Neuronal stem cell (in vitro differentiated cells): ENCODE measurements around the gene ADAM30.

Experiments used
- DNase-seq: peaks from one replicate; pipeline ENCODE4 v3.0.0-alpha.2; 2013; ENCODE audit warnings: low spot score
- H2AFZ ChIP-seq: one replicate; pipeline ENCODE4 v1.6.1; 2013; ENCODE audit warnings: mild to moderate bottlenecking, low read length, inconsistent platforms
- H2AK5ac ChIP-seq: 2 replicates; pipeline ENCODE4 v1.6.1; 2013; ENCODE audit warnings: low read depth, mild to moderate bottlenecking, inconsistent platforms, low read length, moderate library complexity, mixed read lengths
- H2BK120ac ChIP-seq: 2 replicates; pipeline ENCODE4 v1.6.1; 2013; ENCODE audit warnings: low read depth, mild to moderate bottlenecking, inconsistent platforms, low read length, moderate library complexity, mixed read lengths
- H2BK12ac ChIP-seq: one replicate; pipeline ENCODE4 v1.6.1; 2013; ENCODE audit warnings: low read length, inconsistent platforms
- H2BK15ac ChIP-seq: 2 replicates; pipeline ENCODE4 v1.6.1; 2013; ENCODE audit warnings: mild to moderate bottlenecking, low read length, inconsistent platforms, mixed read lengths
- H2BK5ac ChIP-seq: one replicate; pipeline ENCODE4 v1.6.1; 2013; ENCODE audit warnings: inconsistent platforms, mild to moderate bottlenecking, low read length, moderate library complexity
- H3K14ac ChIP-seq: one replicate; pipeline ENCODE4 v1.6.1; 2013; ENCODE audit warnings: low read length, inconsistent platforms
- H3K18ac ChIP-seq: 2 replicates; pipeline ENCODE4 v1.6.1; 2013; ENCODE audit warnings: low read length, inconsistent platforms
- H3K23ac ChIP-seq: 2 replicates; pipeline ENCODE4 v1.6.1; 2013; ENCODE audit warnings: low read depth, mild to moderate bottlenecking, mixed read lengths, low read length, inconsistent platforms; ENCODE audit not compliant: poor library complexity
- H3K27ac ChIP-seq: replicated peaks from 3 replicates; pipeline ENCODE4 v1.5.1; 2013; ENCODE audit warnings: low read length, inconsistent platforms
- H3K27me3 ChIP-seq, 3 experiments: 2 replicates each; pipeline ENCODE4 v1.6.1; 2013; ENCODE audit warnings: low read length in 3 of 3, mild to moderate bottlenecking in 2 of 3, inconsistent platforms in 1 of 3, low read depth in 1 of 3, mixed read lengths in 1 of 3, moderate library complexity in 1 of 3; ENCODE audit not compliant: control insufficient read depth in 3 of 3, insufficient read depth in 3 of 3
- H3K36me3 ChIP-seq, 2 donors: replicated peaks in 1 of 2; 2 replicates each; pipeline ENCODE4 v1.6.1; 2013; ENCODE audit warnings: low read length in 2 of 2; ENCODE audit not compliant: control insufficient read depth in 2 of 2, insufficient read depth in 2 of 2
- H3K4ac ChIP-seq: 2 replicates; pipeline ENCODE4 v1.6.1; 2013; ENCODE audit warnings: inconsistent platforms, mild to moderate bottlenecking, low read length, moderate library complexity
- H3K4me1 ChIP-seq, 2 donors: 1 replicate in 1 of 2; 2 replicates in 1 of 2; pipeline ENCODE4 v1.6.1; 2013; ENCODE audit warnings: low read length in 2 of 2, low read depth in 1 of 2; ENCODE audit not compliant: control insufficient read depth in 2 of 2, insufficient read depth in 1 of 2
- H3K4me2 ChIP-seq: one replicate; pipeline ENCODE4 v1.6.1; 2013; ENCODE audit warnings: mild to moderate bottlenecking, low read length, inconsistent platforms; ENCODE audit not compliant: insufficient read depth, poor library complexity, severe bottlenecking
- H3K4me3 ChIP-seq, 2 donors: 2 replicates each; pipeline ENCODE4 v1.5.1; 2013; ENCODE audit warnings: low read length in 2 of 2, mild to moderate bottlenecking in 2 of 2, inconsistent platforms in 1 of 2, moderate library complexity in 1 of 2
- H3K79me1 ChIP-seq: one replicate; pipeline ENCODE4 v1.6.1; 2013; ENCODE audit warnings: low read depth, mild to moderate bottlenecking, inconsistent platforms, low read length, moderate library complexity
- H3K9ac ChIP-seq: one replicate; pipeline ENCODE4 v1.6.1; 2013; ENCODE audit warnings: mild to moderate bottlenecking, low read depth, low read length, inconsistent platforms; ENCODE audit not compliant: poor library complexity
- H3K9me3 ChIP-seq, 2 donors: replicated peaks in 1 of 2; 2 replicates each; pipeline versions ENCODE3 to v1.6.1; 2013; ENCODE audit warnings: low read length in 2 of 2, mild to moderate bottlenecking in 2 of 2, inconsistent platforms in 1 of 2, low read depth in 1 of 2, mixed read lengths in 1 of 2, moderate library complexity in 1 of 2; ENCODE audit not compliant: control insufficient read depth in 2 of 2, insufficient read depth in 1 of 2
- H4K8ac ChIP-seq: one replicate; pipeline ENCODE4 v1.6.1; 2013; ENCODE audit warnings: low read depth, mild to moderate bottlenecking, inconsistent platforms, low read length, moderate library complexity
- H4K91ac ChIP-seq: one replicate; pipeline ENCODE4 v1.6.1; 2013; ENCODE audit warnings: low read length, low read depth, mild to moderate bottlenecking, inconsistent platforms; ENCODE audit not compliant: poor library complexity
- WGBS, 2 donors: extraction: QIAGEN DNeasy Blood & Tissue Kit; methylation state at CpG; one replicate each; pipeline ENCODE4 v1.1.7; 2013; ENCODE audit warnings: missing lambda C conversion rate in 2 of 2, mixed read lengths in 1 of 2; ENCODE audit not compliant: insufficient read length in 2 of 2, insufficient replicate concordance in 1 of 2; ENCODE audit errors: extremely low coverage in 2 of 2; 5-methylcytosine and 5-hydroxymethylcytosine counted together

ADAM30 gene

GRCh38 chr1:119874186-119874585 is 22.1 kb downstream of the ADAM30 start:
- Histone ChIP-seq H3K9me3 (no peaks in the 10 kb centered on the region), H3K4me3 (no peak overlapping the region), H3K4me2 (no peak overlapping the region), H2BK15ac (no peak overlapping the region), H4K91ac (no peak overlapping the region), H3K18ac (no peak overlapping the region), H3K27me3 (peaks cover 0 to 4% (median 0%) of the 10 kb centered on the region in 3 experiments), H3K4me1 (peaks cover 0 to 5% of the 10 kb centered on the region in 2 donors), H4K8ac (no peak overlapping the region), H3K9ac (no peak overlapping the region), H2BK5ac (no peak overlapping the region), H2AFZ (no peak overlapping the region), H3K14ac (no peak overlapping the region), H3K36me3 (no peaks in the 10 kb centered on the region), H3K27ac (no peak overlapping the region), H3K79me1 (no peaks in the 10 kb centered on the region), H2BK12ac (no peak overlapping the region), H3K4ac (no peak overlapping the region), H3K23ac (no peak overlapping the region), H2AK5ac (no peak overlapping the region), H2BK120ac (no peak overlapping the region)
- WGBS, 2 donors, result no CpG with 5 or more reads among the region's 2 CpGs
- DNase-seq, result no peak

GRCh38 chr1:119873135-119874015 is 22.9 kb downstream of the ADAM30 start:
- no CpG with 5 or more reads among the region's 4 CpGs for WGBS, 2 donors

GRCh38 chr1:119871881-119872280 is 24.4 kb downstream of the ADAM30 start:
- no peak overlapping the region for H3K4me3 ChIP-seq
- WGBS, 2 donors, result no CpG with 5 or more reads among the region's 4 CpGs
- H3K79me1 ChIP-seq, result no peaks in the 10 kb centered on the region
- H4K8ac ChIP-seq, result no peak overlapping the region
- H2AFZ ChIP-seq, result no peak overlapping the region
- no peak overlapping the region for H2BK12ac ChIP-seq
- no peak overlapping the region for H2BK5ac ChIP-seq
- no peak overlapping the region for H2AK5ac ChIP-seq
- H3K23ac ChIP-seq, result no peak overlapping the region
- peaks cover 0 to 5% of the 10 kb centered on the region in 2 donors for H3K4me1 ChIP-seq
- no peak overlapping the region for H3K4me2 ChIP-seq
- H3K27me3 ChIP-seq, result peaks cover 0 to 8% (median 0%) of the 10 kb centered on the region in 3 experiments
- H4K91ac ChIP-seq, result no peak overlapping the region
- no peak overlapping the region for H3K9ac ChIP-seq
- no peak overlapping the region for H3K27ac ChIP-seq
- H3K36me3 ChIP-seq, result no peaks in the 10 kb centered on the region
- DNase-seq, result no peak
- no peak overlapping the region for H3K18ac ChIP-seq
- no peak overlapping the region for H2BK15ac ChIP-seq
- no peak overlapping the region for H2BK120ac ChIP-seq
- no peak overlapping the region for H3K14ac ChIP-seq
- H3K9me3 ChIP-seq, result no peaks in the 10 kb centered on the region
- H3K4ac ChIP-seq, result no peak overlapping the region

More at GRCh38 chr1:119873135-119874015, 22.9 kb downstream of the ADAM30 start:
- peaks cover 0 to 5% of the 10 kb centered on the region in 2 donors for H3K4me1 ChIP-seq
- no peak overlapping the region for H2BK12ac ChIP-seq
- no peak overlapping the region for H3K9ac ChIP-seq
- H3K14ac ChIP-seq, result no peak overlapping the region
- no peak overlapping the region for H3K27ac ChIP-seq
- H3K23ac ChIP-seq, result no peak overlapping the region
- no peak overlapping the region for H4K91ac ChIP-seq
- no peak for DNase-seq
- H2AFZ ChIP-seq, result no peak overlapping the region
- no peak overlapping the region for H2BK5ac ChIP-seq
- H2AK5ac ChIP-seq, result no peak overlapping the region
- H3K27me3 ChIP-seq, result peaks cover 0 to 4% (median 0%) of the 10 kb centered on the region in 3 experiments
- no peak overlapping the region for H3K4me3 ChIP-seq
- no peak overlapping the region for H4K8ac ChIP-seq
- no peak overlapping the region for H2BK120ac ChIP-seq
- no peak overlapping the region for H3K4ac ChIP-seq
- no peak overlapping the region for H3K4me2 ChIP-seq
- no peak overlapping the region for H3K18ac ChIP-seq
- H3K9me3 ChIP-seq, result no peaks in the 10 kb centered on the region
- no peaks in the 10 kb centered on the region for H3K36me3 ChIP-seq
- H3K79me1 ChIP-seq, result no peaks in the 10 kb centered on the region
- no peak overlapping the region for H2BK15ac ChIP-seq

- Histone ChIP-seq H3K14ac (no peak overlapping the region), H3K4me3 (no peak overlapping the region), H3K79me1 (no peaks in the 10 kb centered on the region), H3K18ac (peak overlapping the region; percentile 42), H2BK120ac (no peak overlapping the region), H2BK12ac (no peak overlapping the region), H3K27ac (no peak overlapping the region), H3K9me3 (no peaks in the 10 kb centered on the region), H3K4ac (no peak overlapping the region), H2AFZ (peak overlapping the region; percentile 88), H2AK5ac (no peak overlapping the region), H2BK15ac (no peak overlapping the region), H2BK5ac (no peak overlapping the region), H3K27me3 (peaks cover 0 to 13% (median 0%) of the 10 kb centered on the region in 3 experiments), H3K23ac (no peak overlapping the region), H3K4me1 (peaks cover 0 to 5% of the 10 kb centered on the region in 2 donors), H4K91ac (no peak overlapping the region), H3K36me3 (no peaks in the 10 kb centered on the region), H4K8ac (no peak overlapping the region), H3K9ac (no peak overlapping the region), H3K4me2 (no peak overlapping the region)
- no CpG with 5 or more reads among the region's 20 CpGs for WGBS, 2 donors
- DNase-seq, result peak; percentile 78
Measured at GRCh38 chr1:119870917-119871596, 25.3 kb downstream of the ADAM30 start.
